ENCODE results near the gene AVEN.

- TF ChIP-seq CTCF (IDR thresholded peaks at IDR 0.05; ENCODE audit: low read length) (no peak), EZH2 (IDR thresholded peaks at IDR 0.05; ENCODE audit: borderline replicate concordance, low read length) (no peak)
Measured at GRCh38 chr15:34027606-34028005, 11.4 kb downstream of the AVEN start.

Measured in OCI-LY1 (cell line).